ENCODE data around the gene CCDC97.

CCDC97 gene

DNA sequence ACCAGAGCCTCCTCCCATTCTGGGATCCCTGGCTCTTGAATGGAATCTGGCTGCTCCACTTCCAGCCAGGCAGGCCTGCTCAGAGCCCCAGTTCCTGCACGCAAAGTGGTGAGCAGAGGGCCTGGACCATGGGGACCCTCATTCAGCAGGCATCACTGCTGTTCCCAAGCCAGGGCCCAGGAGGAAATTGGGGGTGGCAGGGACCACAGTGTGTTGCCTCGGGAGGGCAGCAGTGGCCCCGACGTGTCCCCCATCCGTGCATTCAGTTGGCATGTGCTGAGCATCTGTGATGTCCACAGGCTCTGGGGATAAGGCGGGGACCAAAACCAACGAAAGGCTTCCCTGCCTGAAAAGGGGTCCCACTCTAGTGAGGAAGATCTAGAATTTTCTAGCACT is 11.2 kb downstream of the CCDC97 start:
- no peak for DNase-seq

DNA sequence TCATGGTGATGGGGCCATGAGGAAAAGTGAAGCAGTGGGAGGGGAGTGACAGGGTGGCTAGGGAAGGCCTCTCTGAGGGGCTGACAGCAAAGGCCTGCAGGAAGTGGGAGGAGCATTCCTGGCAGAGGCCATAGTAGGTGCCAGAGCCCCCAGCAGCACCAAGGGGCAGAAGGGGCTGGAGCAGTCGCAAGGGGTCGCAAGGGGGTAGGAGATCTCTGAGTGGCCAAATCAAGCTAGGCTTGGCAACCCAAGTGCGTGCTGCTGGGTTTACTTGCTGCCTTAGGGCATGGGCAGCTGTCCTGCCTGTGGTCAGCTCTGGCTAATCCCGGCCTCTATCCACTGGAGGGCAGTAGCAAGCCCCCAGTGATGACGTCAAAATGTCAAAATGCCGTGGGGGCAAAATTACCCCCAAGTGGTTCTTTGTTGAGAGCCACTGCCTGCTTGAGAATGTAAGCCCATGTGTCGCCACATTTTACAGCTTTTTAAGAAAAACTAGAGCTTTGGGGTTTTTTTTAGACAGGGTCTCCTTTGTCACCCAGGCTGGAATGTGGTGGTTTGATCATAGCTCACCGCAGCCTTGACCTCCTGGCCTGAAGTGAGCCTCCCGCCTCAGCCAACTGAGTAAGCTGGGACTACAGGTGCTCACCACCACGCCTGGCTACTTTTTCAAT is 11.8 kb downstream of the CCDC97 start:
- no peak for DNase-seq

DNA sequence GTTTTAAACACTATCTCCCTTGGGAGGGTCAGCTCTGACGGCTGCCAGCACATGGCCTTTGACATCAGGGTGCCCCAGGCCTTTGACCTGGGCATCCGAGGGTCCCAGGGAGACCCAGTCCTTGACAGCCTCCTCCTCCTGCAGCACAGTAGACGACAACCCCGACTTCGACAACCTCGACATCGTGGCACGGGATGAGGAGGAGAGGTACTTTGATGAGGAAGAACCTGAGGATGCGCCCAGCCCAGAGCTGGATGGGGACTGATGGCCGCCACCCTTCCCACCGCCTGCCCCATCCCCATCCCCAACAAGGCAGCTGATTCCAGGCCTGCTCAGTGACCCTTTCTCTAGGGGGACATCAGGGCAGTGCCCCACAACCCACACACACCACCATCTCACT is 12.5 kb downstream of the CCDC97 start:
- no peak for DNase-seq

DNA sequence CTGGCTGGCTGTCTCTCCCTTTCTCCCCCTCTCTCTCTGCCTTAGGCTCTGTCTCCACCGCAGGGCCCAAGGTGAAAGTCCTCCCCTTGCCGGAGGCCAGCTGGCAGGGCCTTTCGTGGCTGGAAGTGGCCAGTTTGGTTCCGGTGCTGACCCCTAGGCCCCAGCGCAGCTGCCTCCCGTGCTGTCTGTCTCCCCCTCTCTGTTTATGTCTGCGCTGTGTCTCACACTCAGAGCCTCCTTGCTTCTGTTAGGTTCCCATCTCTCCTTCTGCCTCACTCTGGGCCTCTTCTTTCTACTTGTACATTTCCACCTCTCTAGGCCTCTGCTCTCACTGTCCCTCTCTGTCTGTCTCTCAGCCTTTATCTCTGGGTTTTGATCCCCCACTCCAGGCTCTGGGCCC is 13.1 kb downstream of the CCDC97 start:
- no peak for DNase-seq

DNA sequence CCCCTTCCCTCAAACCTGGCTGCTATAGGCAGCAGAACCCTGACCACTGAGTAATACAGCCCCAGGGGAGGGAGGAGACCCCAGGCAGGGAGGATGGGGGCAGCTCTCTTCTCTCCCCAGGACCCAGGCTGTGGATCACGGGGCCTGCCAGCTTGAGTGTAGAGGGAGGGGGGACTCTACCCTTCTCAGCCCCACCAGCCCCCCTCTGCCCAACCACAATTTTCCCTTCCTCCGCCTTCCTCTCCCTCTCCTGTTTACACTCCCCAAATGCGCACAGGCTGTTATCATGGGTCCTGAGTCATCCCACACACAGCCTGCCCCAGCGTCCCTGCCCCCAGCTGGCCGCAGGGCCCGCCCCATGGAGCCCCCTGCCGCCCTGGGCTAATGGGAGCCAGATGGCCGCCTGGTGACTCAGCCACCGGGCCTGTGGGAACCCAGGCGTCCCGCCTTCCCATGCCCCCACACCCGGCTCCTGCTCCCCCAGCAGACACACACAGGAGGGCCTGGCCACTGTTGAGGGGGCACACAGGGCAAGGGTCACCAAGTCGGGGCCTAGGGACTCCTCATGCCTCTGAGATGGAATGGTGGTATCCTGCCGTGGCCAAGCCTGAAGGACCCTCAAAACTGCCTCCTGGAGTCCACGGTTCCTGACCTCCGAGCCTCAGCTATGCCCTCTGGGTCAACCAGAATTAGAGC is 13.6 kb downstream of the CCDC97 start:
- no peak for DNase-seq

DNA sequence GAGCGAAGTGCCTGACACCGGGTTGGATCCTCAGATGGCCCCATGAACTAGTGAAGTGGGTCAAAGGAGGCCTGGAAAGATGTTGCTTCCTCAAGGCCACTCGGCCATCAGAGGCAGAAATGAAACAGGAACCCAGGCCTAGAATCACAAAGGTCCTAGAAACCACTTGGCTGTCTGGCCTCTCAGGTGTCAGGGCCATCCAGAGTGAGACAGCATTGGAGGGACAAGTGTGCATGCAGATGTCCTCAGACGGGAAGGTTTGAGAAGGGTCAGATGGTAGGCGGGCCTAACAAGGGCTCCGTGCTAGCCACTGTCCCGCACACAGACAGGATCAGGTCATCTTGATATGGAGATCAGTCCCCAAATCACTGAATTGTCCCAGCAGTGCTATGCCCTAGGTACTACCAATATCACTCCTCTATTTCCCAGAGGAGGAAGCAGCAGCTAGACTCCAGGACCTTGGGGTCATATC is 14.3 kb downstream of the CCDC97 start:
- DNase-seq, result no peak

DNA sequence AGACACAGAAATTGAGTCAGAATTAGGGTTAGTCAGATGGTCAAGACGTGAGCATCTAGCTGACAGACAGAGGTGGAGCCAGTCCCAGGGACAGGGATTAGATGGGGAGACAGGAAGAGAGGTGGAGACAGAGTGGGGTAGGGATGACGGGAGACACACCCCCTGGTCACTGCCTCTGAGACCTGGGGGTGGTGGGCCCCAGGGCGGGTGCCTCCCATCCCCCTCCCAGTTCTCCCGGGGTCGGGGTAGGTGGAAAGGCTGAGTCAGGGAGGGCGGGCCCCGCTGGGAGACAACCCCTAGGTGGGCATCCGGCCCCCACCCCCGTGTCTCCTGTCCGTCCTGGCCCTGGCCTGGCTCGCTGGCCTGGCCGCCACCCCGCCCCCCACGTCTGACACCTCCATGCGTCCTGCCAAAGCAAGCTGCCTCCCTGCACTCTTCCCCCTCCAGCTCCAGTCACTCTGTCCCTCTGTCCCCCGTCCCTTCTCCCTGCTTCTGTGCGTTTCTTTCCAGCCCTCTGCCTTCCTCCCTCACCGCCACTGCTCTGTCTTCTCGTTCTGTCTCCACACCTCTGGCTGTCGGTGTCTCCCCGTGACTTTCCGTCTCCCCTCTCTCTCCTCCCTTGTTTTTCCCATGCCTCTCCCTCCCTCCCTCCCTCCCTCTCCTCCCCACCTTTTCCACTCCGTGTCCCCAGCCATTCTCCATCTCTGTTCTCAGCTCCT is 15.1 kb downstream of the CCDC97 start:
- DNase-seq, result no peak

DNA sequence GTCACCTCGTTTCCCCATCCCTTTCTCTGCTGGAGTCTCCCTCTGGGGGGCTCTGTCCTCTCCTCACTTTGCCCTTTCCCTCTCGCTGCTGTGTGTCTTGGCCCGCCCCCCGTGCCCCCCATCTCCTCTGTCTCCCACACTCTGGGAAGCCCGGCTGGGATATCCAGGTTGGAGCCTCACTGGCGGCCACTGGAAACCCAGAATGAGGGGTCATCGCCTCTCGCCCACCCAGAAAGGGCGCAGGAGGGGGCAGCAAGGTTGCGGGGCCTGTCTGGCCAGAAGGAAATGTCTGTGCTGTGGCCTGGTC is 15.6 kb downstream of the CCDC97 start:
- no peak for DNase-seq

DNA sequence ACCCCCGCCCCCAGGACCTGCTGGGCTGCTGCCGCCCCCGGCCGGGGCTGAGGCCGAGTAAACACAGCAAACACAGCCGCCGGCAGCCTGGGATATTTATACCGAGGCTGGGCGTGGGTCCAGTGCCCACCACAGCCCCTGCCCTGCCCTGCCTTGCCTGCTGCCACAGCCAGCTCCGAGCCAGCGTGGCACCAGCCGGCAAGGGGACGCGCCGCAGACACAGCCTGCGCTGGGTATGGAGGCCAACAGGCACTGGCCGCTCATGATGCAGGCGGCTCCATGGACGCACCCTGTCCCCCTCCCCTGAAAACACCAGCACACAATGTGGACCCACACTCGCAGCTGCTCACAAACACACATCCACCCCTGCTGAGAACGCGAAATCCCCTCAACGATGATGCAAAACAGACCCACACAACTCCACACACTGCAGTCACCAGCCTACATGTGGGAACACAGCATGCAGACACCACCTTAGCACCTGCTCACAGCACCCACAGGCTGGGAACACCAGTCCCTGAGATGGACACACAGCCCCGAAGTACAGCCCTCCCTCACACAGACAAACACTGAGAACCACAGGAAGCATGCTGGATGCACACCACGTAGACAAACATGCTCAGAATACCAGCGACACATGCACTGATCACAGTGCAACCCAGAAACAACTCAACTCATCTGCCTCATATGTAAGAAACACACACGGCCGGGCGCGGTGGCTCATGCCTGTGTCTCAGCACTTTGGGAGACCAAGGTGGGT is 16.2 kb downstream of the CCDC97 start:
- DNase-seq, result no peak

DNA sequence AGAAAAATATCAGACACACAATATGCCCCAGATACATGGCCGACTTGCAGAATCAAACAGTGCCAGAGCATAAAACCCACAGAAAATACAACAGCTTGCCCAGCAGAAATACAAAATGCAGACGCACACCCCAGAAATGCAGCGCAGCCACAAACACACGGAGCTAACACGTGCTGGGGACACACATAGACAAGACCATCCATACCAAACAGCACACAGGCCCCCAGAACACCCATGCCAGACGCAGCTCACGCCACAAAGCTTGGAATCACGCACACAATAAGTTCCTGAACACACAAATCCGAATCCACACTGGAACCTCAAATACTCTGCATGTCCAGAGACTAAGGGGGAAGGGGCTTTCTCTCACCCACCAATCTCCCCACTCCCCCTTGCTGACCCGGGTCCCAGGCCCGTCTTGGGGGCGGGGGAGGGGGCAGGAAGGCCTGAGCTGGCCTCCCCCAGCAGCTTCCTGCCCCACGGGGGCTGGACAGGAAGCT is 17.2 kb downstream of the CCDC97 start:
- no peak for DNase-seq

DNA sequence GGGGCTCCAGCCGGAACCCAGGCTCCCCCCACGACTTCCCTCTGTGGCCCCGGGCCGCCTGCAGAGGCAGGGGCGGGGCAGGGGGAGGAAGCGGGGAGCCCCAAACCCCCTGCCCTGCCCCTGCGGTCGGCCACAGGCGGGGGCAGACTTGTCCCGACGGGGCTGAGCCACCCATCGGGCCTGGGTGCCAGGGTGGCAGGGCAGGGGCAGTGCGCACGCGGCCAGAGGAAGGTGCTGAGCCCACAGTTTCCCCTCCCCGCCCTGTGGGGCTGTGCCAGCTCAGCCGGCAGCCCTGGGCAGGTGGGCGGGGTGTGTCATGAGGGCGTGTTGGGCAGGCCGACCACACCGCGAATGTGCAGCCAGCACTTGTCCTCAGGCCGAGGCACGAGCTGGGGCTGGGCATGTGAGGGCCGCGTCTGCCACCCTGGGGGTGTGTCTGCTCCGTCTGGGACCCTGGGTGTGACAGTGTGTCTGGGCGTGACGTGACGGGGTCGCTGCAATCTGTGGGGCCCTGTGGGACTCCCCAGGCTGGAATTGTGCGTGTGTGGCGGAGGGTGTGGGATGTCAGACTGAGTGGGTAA is 17.7 kb downstream of the CCDC97 start:
- peak; percentile 79 to 89 for DNase-seq

DNA sequence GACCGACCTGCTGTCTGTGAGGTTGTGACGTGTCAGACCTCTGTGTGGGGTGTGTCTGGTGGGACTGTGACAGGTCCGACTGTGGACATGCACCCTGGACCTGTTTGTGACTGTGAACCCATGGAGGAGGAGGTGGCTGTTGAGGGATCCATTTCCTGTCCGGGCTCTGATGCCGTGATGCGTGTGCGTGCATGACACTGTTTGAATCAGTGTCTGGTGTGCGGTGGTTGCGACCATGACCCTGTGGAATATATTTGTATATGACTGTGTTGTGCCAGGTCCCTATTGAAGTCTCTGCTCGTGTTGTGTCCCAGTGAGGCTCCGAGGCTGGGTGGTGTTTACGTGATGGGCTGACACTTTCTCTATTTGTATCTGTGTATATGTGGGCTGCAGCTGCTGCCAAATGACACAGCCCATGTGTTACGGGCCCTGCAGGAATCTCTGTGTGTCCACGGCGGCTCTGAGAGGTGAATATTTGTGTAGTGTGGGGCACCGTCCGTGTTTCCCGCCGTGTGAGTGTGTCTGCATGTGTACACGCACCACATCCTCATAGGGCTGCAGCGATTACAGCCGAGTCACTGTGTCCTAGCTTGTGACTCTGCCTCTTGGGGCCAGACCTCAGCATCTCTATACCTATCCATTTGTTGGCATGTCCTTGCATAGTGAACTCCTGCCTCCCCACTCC is 18.3 kb downstream of the CCDC97 start:
- DNase-seq, result peak; percentile 53 to 69

DNA sequence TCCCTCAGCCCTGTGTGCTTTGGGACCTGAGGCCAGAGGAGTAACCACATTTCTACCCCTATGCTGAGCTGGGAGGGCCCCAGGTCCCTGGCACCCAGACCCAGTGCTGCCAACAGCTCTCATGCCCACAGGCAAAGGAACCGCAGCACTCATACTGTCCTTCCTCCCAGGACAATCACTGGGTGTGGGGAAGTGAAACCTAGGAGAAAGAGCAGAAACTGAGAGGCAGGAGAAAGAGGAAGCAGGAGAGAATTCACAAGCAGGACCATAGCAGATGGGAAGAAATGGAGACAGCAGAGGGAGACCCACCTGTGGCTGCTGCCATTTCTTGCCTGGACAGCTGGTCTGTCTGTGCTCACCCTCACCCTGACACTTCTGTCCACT is 18.9 kb downstream of the CCDC97 start:
- DNase-seq, result no peak

DNA sequence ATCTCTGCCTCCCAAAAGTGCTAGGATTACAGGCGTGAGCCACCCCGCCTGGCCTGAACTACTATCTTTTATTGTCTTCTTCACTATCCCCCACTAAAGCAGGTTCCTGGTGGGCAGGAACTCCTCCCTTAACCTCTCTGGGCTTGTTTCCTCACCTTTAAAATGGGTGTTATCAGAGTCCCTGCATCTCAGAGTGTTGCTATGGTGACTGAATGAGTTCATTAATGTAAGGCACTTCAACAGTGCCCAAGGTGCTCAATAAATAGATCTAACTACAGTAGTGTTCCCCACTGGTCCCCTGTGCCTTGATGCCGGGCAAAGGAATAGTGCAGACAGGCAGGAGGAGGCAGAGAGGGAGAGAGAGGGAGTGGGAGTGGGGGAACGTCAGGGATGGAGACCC is 20.5 kb downstream of the CCDC97 start:
- DNase-seq, result no peak

DNA sequence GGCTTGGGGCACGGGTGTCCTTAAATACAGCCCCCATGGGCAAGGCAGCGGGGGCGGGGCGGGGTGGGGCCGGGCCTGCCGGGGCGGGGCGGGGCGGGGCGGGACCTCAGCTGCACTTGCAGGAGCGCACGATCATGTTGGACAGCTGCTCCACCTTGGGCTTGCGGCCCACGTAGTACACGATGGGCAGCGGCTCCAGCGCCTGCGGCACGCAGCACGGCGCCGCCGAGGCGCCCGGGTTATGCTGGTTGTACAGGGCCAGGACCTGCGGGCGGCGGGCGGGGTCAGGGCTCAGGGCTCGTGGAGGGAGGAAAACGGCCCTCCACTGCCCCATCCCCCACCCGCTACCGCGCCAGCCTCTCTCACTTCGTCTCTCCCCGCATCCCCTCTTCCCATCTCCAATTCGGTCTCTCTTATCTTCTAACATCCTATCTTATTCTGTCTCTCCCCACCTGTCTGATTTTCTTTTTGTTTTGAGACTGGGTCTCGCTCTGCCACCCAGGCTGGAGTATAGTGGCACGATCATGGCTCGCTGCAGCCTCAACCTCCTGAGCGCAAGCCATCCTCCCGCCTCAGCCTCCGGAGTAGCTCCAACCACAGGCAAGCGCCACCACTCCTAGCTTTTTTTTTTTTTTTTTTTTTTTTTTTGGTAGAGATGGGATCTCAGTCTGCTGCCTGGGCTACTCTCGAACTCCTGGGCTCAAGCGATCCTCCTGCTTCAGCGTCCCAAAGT is 21.1 kb downstream of the CCDC97 start:
- DNase-seq, result no peak

DNA sequence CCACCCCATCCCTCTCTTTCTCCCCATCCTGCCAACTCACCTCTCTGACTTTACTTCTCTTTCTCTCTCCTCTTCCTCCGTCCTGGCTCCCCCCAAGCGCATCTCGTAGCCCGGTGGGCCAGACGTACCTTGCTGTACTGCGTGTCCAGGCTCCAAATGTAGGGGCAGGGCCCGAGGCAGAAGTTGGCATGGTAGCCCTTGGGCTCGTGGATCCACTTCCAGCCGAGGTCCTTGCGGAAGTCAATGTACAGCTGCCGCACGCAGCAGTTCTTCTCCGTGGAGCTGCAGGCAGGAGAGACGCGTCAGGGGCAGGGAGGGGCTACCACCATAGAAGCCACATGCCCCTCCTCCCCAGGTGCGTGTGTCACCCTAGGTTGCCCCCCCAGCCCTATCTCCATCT is 22.0 kb downstream of the CCDC97 start:
- DNase-seq, result no peak

DNA sequence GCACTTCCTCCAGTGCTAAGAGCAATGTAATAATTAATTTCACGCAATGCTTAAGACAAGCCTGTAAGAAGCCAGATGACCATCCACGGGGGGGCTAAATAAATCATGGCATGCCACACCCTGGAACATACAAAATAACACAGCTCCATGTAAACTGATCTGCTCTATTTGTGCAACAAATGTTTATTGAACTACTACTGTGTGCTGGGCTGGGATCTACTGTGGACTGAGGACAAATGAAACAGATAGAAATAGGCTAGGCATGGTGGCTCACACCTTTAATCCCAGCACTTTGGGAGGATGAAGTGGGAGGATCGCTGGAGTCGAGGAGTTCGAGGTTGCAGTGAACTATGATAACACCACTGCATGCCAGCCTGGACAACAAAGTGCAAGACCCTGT is 22.5 kb downstream of the CCDC97 start:
- no peak for DNase-seq

DNA sequence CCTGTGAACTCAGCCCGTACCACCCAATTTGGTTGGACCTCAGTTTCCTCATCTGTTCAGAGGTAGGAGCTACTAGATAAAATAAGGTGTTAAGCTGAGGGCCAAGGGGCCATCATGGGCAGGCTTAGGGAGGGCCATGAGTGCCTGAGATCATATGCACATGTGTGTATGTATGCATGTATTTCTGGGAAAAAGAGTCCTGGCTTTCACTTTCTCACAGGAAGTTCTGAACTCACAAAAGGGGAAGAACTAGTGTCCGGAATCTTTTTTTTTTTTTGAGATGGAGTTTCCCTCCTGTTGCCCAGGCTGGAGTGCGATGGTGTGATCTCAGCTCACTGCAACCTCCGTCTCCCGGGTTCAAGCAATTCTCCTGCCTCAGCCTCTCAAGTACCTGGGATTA is 24.8 kb downstream of the CCDC97 start:
- no peak for DNase-seq

DNA sequence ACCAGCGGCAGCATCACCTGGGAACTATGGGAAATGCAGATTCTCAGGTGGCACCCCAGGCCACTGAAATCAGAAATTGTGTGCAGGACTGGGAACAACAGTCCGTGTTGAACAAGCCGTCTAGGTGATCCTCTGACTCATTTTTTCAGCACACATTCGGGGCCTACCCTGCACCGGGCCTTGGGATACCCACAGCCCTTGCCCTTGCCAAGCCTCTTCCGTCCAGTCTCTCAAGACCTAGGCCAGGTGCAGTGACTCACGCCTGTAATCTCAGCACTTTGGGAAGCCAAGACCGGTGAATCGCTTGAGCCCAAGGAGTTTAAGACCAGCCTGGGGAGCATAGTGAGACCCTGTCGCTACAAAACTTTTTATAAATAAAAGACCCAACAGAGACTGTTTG is 25.5 kb downstream of the CCDC97 start:
- DNase-seq, result no peak

DNA sequence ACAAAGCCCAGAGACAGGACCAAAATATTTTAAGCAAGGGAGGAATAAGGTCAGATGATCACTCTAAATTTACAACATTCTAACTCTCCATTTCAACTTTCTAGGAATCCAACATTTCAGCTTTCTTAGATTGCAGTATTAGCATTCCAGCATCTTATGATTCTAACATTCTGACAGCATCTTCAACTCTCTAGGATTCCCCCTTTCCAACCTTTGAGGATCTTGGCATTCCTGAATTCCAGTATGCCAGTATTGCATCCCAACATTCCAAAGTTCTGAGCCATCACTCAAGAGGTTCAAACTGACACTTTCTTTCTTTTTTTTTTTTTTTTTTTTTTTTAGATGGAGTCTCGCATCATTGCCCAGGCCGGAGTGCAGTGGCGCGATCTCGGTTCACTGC is 30.0 kb downstream of the CCDC97 start:
- DNase-seq, result no peak

DNA sequence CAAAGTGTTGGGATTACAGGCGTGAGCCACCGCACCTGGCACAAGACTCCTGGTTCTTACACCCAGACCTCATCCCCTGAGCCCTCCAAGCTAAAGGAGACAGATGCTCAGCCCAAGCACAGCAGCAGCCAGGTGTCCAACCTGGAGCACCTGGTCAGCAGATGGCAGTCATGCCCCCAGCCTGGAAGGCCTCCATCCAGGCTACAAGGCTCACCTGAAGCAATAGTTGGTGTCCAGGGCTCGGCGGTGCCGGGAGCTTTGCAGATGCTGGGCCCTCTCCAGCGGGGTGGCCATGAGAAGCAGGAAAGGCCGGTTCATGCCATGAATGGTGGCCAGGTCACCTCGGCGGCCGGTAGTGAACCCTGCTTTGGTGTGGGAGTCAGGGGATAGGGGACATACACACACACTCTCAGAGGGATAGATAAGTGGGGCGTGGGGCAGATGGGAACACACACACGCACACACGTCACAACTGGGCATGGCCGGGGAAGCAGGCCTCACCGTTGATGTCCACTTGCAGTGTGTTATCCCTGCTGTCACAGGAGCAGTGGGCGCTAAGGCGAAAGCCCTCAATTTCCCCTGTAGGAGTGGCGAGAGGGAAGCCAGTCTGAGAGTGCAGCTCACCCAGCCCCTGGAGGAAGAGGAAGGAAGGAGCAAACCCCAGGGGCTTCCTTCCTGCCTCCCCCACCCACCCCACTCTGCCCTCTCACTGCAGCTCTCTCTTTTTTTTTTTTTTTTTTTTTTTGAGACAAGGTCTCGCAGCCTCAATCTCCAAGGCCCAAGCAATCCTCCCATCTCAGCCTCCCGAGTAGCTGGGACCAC is 31.9 kb downstream of the CCDC97 start:
- DNase-seq, result no peak
